C4-2B (cell line): ENCODE measurements around the gene TLN1.

Experiments used
- H3K27ac ChIP-seq: fragments of 450-650 bp; 2 replicates; pipeline ENCODE4 v1.5.1; 2017
- ZFX ChIP-seq: fragments of 450-650 bp; IDR thresholded peaks from 2 replicates; pipeline ENCODE4 v1.6.1; 2017
- TF ChIP-seq, protein P1 (sequence below): fragments of 450-650 bp; conservative IDR thresholded peaks from 2 replicates; pipeline ENCODE4 v1.5.1; 2017; ENCODE audit warnings: mild to moderate bottlenecking

TLN1 gene

DNA sequence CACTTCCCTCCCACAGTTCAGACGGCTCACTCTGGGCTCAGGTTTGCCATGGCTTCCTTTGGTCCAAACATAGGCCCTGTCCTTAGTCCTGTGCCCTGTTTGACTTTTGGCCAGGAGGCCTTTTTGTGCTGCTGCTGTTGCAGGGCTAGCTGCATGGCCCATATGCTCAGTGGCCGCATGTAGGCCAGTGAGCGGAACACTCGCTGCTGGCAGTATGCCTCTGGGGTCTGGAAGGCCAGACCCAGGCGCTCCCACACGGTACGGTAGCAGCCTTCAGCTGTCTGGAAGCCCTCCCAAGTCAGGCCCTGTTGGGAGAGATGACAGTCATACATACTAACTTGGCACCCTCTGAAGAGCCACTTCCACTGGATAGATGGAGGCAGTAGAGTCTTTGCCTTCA is 5.1 kb upstream of the TLN1 start:
- H3K27ac ChIP-seq, result no peak overlapping the region
- TF ChIP-seq, protein P1, sequence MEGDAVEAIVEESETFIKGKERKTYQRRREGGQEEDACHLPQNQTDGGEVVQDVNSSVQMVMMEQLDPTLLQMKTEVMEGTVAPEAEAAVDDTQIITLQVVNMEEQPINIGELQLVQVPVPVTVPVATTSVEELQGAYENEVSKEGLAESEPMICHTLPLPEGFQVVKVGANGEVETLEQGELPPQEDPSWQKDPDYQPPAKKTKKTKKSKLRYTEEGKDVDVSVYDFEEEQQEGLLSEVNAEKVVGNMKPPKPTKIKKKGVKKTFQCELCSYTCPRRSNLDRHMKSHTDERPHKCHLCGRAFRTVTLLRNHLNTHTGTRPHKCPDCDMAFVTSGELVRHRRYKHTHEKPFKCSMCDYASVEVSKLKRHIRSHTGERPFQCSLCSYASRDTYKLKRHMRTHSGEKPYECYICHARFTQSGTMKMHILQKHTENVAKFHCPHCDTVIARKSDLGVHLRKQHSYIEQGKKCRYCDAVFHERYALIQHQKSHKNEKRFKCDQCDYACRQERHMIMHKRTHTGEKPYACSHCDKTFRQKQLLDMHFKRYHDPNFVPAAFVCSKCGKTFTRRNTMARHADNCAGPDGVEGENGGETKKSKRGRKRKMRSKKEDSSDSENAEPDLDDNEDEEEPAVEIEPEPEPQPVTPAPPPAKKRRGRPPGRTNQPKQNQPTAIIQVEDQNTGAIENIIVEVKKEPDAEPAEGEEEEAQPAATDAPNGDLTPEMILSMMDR, result no peak
- TF ChIP-seq ZFX, result no peak

DNA sequence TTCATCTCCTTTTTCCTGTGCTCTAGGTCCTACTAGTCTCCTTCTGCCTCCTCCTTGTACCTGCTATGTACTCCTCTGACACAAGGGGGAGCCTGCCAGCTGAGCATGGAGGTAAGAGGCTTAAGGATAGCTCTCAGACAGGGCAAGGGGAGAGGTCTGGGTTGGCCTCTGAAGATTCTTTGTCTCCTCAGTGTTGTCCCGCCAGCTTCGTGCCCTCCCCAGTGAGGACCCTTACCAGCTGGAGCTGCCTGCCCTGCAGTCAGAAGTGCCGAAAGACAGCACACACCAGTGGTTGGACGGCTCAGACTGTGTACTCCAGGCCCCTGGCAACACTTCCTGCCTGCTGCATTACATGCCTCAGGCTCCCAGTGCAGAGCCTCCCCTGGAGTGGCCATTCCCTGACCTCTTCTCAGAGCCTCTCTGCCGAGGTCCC is 4.2 kb upstream of the TLN1 start:
- TF ChIP-seq ZFX, result no peak
- TF ChIP-seq, protein P1, result peak; percentile 88
- H3K27ac ChIP-seq, result no peak overlapping the region

DNA sequence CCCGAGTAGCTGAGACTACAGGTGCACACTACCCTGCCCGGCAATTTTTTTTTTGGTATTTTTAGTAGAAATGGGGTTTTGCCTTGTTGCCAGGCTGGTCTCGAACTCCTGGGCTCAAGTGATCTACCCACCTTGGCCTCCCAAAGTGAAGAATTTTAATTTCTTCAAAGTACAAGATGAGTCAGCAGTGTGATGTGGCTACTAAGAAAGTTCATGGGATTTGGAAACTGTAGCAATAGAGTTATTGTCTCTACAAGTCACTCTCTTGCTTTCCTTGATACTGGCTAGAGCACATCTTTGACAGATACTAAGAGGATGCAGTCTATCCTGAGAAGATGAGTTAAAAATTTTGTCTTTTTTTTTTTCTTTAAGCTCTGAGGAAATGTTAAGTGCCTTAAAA is 2.1 kb upstream of the TLN1 start:
- H3K27ac ChIP-seq, result no peak overlapping the region
- TF ChIP-seq ZFX, result no peak

DNA sequence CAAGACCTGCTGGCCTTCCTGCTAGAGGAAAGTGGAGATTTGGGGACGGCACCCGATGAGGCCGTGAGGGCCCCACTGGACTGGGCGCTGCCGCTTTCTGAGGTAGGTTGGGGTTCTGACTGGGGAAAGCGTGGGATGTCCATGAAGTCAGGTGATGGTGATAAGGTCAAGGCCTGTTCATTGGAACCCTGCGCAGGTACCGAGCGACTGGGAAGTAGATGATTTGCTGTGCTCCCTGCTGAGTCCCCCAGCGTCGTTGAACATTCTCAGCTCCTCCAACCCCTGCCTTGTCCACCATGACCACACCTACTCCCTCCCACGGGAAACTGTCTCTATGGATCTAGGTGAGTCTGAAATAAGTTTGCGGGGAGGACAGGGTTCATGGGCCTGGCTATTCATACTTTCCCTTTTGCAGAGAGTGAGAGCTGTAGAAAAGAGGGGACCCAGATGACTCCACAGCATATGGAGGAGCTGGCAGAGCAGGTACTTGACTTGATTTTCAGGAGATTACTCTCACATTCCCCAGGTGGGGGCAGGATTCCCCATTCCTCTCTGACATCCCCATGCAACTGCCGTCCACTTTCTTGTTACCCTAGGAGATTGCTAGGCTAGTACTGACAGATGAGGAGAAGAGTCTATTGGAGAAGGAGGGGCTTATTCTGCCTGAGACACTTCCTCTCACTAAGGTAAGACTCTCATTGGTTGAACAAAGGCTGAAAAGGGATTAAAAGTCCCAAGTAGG is 976 bp upstream of the TLN1 start:
- TF ChIP-seq ZFX, result no peak; the same call in 1 of the 2 replicates
- TF ChIP-seq, protein P1, result peak; percentile 48
- peak overlapping the region; percentile 73 for H3K27ac ChIP-seq

DNA sequence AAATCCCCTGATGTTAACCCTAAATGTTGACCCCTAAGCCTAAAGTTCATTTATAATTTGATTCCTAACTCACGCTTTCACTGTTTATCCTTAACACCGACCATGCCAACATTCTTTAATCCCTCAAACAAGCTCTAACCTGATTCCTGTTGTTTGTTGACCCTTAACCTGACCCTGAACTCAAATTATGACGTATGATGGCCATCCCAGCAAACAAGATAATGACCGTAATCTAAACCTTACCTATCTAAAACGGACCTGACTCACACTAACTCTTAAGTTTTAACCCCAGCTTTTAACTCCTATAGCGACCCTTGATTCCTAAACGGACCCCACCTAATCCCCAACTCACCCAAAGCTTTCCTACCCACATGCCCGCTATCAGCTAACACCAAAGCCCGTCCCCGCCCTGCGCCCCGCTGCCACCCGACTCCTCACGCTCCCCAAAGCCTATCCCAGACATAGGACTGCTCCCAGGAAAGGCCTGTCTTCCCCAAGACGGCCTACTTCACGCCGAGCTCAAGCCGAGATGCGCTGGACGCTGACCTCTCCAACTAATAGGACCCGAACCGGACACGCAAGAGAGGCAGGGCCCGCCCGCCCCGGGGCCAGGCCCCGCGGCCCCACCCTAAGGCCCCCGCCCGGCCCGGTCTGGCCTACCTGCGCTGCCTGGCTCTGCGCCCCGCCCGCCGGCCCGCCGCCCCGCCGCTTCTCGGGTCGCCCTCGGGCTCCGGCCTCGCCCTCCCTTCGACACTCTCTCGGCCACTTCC is 395 bp downstream of the TLN1 start:
- H3K27ac ChIP-seq, result peak overlapping the region; percentile 73
- TF ChIP-seq, protein P1, result no peak; the same call in 1 of the 2 replicates
- TF ChIP-seq ZFX, result peak; percentile 93

GRCh38 chr9:35730486-35730854 is 1.5 kb downstream of the TLN1 start:
- TF ChIP-seq ZFX, result no peak
- TF ChIP-seq, protein P1, result no peak
- H3K27ac ChIP-seq, result no peak overlapping the region; the same call in 1 of the 2 replicates

DNA sequence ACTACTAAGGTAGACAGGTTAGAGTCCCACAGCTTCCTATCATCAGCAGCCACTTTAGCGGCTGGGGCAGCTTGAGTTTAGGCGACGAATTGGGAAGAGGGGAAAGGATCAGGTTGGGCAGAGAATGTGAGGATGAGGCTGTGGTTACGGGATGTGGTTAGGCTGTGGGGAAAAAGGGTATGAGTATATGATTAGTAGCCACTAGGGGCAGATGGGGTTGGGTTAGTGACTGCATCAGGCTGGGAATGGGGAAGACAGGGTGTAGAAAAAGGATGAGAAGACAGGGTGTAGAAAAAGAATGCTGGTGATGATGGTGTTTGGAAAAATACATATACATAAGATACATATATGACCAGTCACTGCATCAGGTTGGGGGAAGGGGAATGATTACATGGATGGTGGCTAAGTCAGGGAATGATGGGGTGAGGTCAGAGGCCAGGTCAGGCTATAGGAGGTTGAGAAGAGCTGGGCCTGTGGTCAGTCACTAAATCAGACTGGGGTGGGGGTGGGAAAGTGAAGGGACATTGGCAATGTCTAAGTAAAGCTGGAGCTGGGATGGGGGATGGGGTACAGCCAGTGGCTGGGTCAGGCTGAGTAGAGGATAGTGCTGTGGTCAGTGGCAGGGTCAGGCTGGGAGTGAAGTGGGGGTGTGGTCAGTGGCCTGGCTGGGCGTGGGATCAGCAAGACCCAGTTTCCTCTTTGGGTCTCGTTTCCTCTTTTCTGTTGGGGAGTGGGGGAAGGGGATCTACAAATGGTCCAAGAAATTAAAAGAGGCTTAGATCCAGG is 2.1 kb downstream of the TLN1 start:
- H3K27ac ChIP-seq, result no peak overlapping the region
- TF ChIP-seq, protein P1, result peak; percentile 70
- TF ChIP-seq ZFX, result no peak
